Natural killer cell treated with Interleukin-12 subunit alpha and Interleukin-12 subunit beta and Interleukin-15 and Interleukin-18, amount 100 ng/mL, for 72 hours (primary cell): ENCODE data around the gene SERGEF. TPM values are rescaled to one million over a fixed set of nuclear protein-coding genes. Genes with fewer than 3 reads are reported as not detected.
"Not testable (repeated sequence)": the region's sequence is repeated elsewhere in the genome, so short reads cannot be mapped to it uniquely, and the experiment has no call there.

ENCODE experiments used
- ATAC-seq, 2 donors: fragments of 150-1000 bp; cut with Tn5 transposase in 1 of 2; sonication (Bioruptor Pico), chemical (Tn5 transposase) in 1 of 2; 2 replicates each; pipeline ENCODE4 v1.10.0; 2021
- DNase-seq: peaks from one replicate; pipeline ENCODE4 v3.0.0; 2022; ENCODE audit warnings: low spot score
- H3K27ac Mint-ChIP-seq, 2 donors: 1 replicate in 1 of 2; 2 replicates in 1 of 2; pipeline ENCODE4 v1.8.0; 2022; ENCODE audit warnings: mixed read lengths in 2 of 2, mild to moderate bottlenecking in 1 of 2, moderate library complexity in 1 of 2
- H3K27me3 Mint-ChIP-seq, 2 donors: 1 replicate in 1 of 2; 2 replicates in 1 of 2; pipeline ENCODE4 v1.8.0; 2022; ENCODE audit warnings: mixed read lengths in 2 of 2
- H3K36me3 Mint-ChIP-seq: one replicate; pipeline ENCODE4 v1.8.0; 2022; ENCODE audit warnings: mixed read lengths
- H3K4me1 Mint-ChIP-seq, 2 donors: 1 replicate in 1 of 2; 2 replicates in 1 of 2; pipeline ENCODE4 v1.8.0; 2022; ENCODE audit warnings: low read depth in 2 of 2, mixed read lengths in 2 of 2, mild to moderate bottlenecking in 1 of 2
- H3K4me3 Mint-ChIP-seq: one replicate; pipeline ENCODE4 v1.8.0; 2022; ENCODE audit warnings: mixed read lengths
- H3K9me3 Mint-ChIP-seq: 2 replicates; pipeline ENCODE4 v1.8.0; 2022; ENCODE audit warnings: mixed read lengths
- total RNA-seq, 2 donors: library from RNA; stranded (reverse); gene quantifications; one replicate each; pipeline ENCODE4 v1.2.3, GENCODE V29; 2022

Gene SERGEF
- total RNA-seq, 2 donors from 2014 or later = 28.8 to 50.7 TPM

GRCh38 chr11:17873586-17873985 lies 139.3 kb downstream of the SERGEF start:
- ATAC-seq = no peak
- Mint-ChIP-seq H3K4me3 (no peak overlapping the region), H3K27me3 (no peaks in the 10 kb centered on the region), H3K9me3 (peaks cover under 1% of the 10 kb centered on the region), H3K27ac (no peak overlapping the region), H3K36me3 (peaks cover 9% of the 10 kb centered on the region), H3K4me1 (peaks cover 2 to 4% of the 10 kb centered on the region in 2 donors)
- DNase-seq = no peak

GRCh38 chr11:17868398-17868797 lies 144.4 kb downstream of the SERGEF start:
- peaks cover 13% of the 10 kb centered on the region for H3K36me3 Mint-ChIP-seq
- not testable (repeated sequence) for H3K9me3 Mint-ChIP-seq, DNase-seq, ATAC-seq, H3K4me3 Mint-ChIP-seq, H3K27me3 Mint-ChIP-seq, H3K4me1 Mint-ChIP-seq, H3K27ac Mint-ChIP-seq

- peaks cover 13% of the 10 kb centered on the region for H3K36me3 Mint-ChIP-seq
- peaks cover 6% of the 10 kb centered on the region for H3K9me3 Mint-ChIP-seq
- no peaks in the 10 kb centered on the region for H3K27me3 Mint-ChIP-seq
- ATAC-seq (no peak), DNase-seq (no peak)
- H3K4me3 Mint-ChIP-seq = no peak overlapping the region
- peaks cover 0 to 5% of the 10 kb centered on the region in 2 donors for H3K4me1 Mint-ChIP-seq
- no peak overlapping the region for H3K27ac Mint-ChIP-seq
Observed at GRCh38 chr11:17867341-17867740, 145.5 kb downstream of the SERGEF start.

GRCh38 chr11:17865765-17866428 lies 146.9 kb downstream of the SERGEF start:
- Mint-ChIP-seq H3K27ac (no peak overlapping the region), H3K4me1 (peaks cover 0 to 5% of the 10 kb centered on the region in 2 donors), H3K27me3 (no peaks in the 10 kb centered on the region), H3K4me3 (no peak overlapping the region), H3K36me3 (peaks cover 13% of the 10 kb centered on the region), H3K9me3 (peaks cover 6% of the 10 kb centered on the region)
- DNase-seq = no peak
- ATAC-seq = no peak

- H3K27me3 Mint-ChIP-seq = no peaks in the 10 kb centered on the region
- no peak overlapping the region for H3K4me3 Mint-ChIP-seq
- no peak overlapping the region for H3K27ac Mint-ChIP-seq
- ATAC-seq = no peak
- no peak for DNase-seq
- peaks cover 0 to 9% of the 10 kb centered on the region in 2 donors for H3K4me1 Mint-ChIP-seq
- peaks cover 6% of the 10 kb centered on the region for H3K36me3 Mint-ChIP-seq
- H3K9me3 Mint-ChIP-seq = peaks cover 6% of the 10 kb centered on the region
Observed at GRCh38 chr11:17864478-17864941, 148.3 kb downstream of the SERGEF start.

- Mint-ChIP-seq H3K4me1 (peaks cover 8 to 12% of the 10 kb centered on the region in 2 donors), H3K36me3 (no peaks in the 10 kb centered on the region), H3K9me3 (no peaks in the 10 kb centered on the region), H3K27ac (no peak overlapping the region), H3K4me3 (no peak overlapping the region), H3K27me3 (no peaks in the 10 kb centered on the region)
- ATAC-seq (peak in 1 of 2 donors; percentile 24), DNase-seq (no peak)
Observed at GRCh38 chr11:17861036-17861755, 151.7 kb downstream of the SERGEF start.

- H3K9me3 Mint-ChIP-seq = no peaks in the 10 kb centered on the region
- DNase-seq (no peak), ATAC-seq (no peak)
- H3K27me3 Mint-ChIP-seq = no peaks in the 10 kb centered on the region
- no peak overlapping the region for H3K27ac Mint-ChIP-seq
- H3K4me1 Mint-ChIP-seq = peaks cover 15 to 20% of the 10 kb centered on the region in 2 donors
- no peak overlapping the region for H3K4me3 Mint-ChIP-seq
- H3K36me3 Mint-ChIP-seq = no peaks in the 10 kb centered on the region
Observed at GRCh38 chr11:17859552-17859951, 153.3 kb downstream of the SERGEF start.

GRCh38 chr11:17855531-17856290 lies 157.1 kb downstream of the SERGEF start:
- Mint-ChIP-seq H3K4me3 (no peak overlapping the region), H3K36me3 (no peaks in the 10 kb centered on the region), H3K4me1 (peaks cover 20 to 24% of the 10 kb centered on the region in 2 donors), H3K27ac (no peak overlapping the region), H3K27me3 (no peaks in the 10 kb centered on the region), H3K9me3 (no peaks in the 10 kb centered on the region)
- ATAC-seq (no peak), DNase-seq (no peak)

- no peaks in the 10 kb centered on the region for H3K36me3 Mint-ChIP-seq
- no peak for ATAC-seq
- no peaks in the 10 kb centered on the region for H3K27me3 Mint-ChIP-seq
- DNase-seq = no peak
- no peak overlapping the region for H3K4me3 Mint-ChIP-seq
- H3K9me3 Mint-ChIP-seq = no peaks in the 10 kb centered on the region
- H3K4me1 Mint-ChIP-seq = peaks cover 20% of the 10 kb centered on the region in 2 donors
- H3K27ac Mint-ChIP-seq = no peak overlapping the region
Observed at GRCh38 chr11:17853280-17853679, 159.6 kb downstream of the SERGEF start.

- ATAC-seq (no peak), DNase-seq (no peak)
- Mint-ChIP-seq H3K9me3 (no peaks in the 10 kb centered on the region), H3K36me3 (no peaks in the 10 kb centered on the region), H3K27ac (no peak overlapping the region), H3K27me3 (no peaks in the 10 kb centered on the region), H3K4me1 (peaks cover 16 to 20% of the 10 kb centered on the region in 2 donors), H3K4me3 (no peak overlapping the region)
Observed at GRCh38 chr11:17852246-17852645, 160.6 kb downstream of the SERGEF start.

- no peaks in the 10 kb centered on the region for H3K27me3 Mint-ChIP-seq
- H3K4me1 Mint-ChIP-seq = peaks cover 14 to 17% of the 10 kb centered on the region in 2 donors
- H3K27ac Mint-ChIP-seq = no peak overlapping the region
- H3K4me3 Mint-ChIP-seq = no peak overlapping the region
- DNase-seq (no peak), ATAC-seq (no peak)
- H3K9me3 Mint-ChIP-seq = no peaks in the 10 kb centered on the region
- H3K36me3 Mint-ChIP-seq = no peaks in the 10 kb centered on the region
Observed at GRCh38 chr11:17851697-17852096, 161.2 kb downstream of the SERGEF start.

GRCh38 chr11:17850336-17850735 lies 162.5 kb downstream of the SERGEF start:
- no peak overlapping the region for H3K27ac Mint-ChIP-seq
- no peak for DNase-seq
- no peaks in the 10 kb centered on the region for H3K27me3 Mint-ChIP-seq
- H3K4me1 Mint-ChIP-seq = peaks cover 4 to 7% of the 10 kb centered on the region in 2 donors
- H3K36me3 Mint-ChIP-seq = no peaks in the 10 kb centered on the region
- no peaks in the 10 kb centered on the region for H3K9me3 Mint-ChIP-seq
- ATAC-seq = no peak
- no peak overlapping the region for H3K4me3 Mint-ChIP-seq

- Mint-ChIP-seq H3K9me3 (no peaks in the 10 kb centered on the region), H3K36me3 (no peaks in the 10 kb centered on the region), H3K27me3 (no peaks in the 10 kb centered on the region), H3K4me1 (no peaks in the 10 kb centered on the region), H3K4me3 (no peak overlapping the region), H3K27ac (no peak overlapping the region)
- ATAC-seq (no peak), DNase-seq (no peak)
Observed at GRCh38 chr11:17848715-17849114, 164.1 kb downstream of the SERGEF start.
